Measurements from ENCODE around the gene ENPP1.

DNA sequence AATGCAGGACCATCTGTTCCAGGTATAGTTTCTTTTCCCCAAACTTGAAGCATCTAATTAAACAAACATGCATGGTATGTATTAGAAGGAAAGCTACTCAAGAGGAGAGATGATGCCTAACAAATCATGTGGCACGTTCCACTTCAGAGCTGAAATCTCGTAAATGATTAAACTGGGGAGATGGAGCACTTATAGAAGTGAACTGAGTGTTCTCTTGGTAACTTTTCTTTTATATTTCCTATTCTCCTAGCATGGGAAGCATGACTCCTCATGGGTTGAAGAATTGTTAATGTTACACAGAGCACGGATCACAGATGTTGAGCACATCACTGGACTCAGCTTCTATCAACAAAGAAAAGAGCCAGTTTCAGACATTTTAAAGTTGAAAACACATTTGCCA, 82.3 kb downstream of the ENPP1 start:
- TF ChIP-seq, protein P1, sequence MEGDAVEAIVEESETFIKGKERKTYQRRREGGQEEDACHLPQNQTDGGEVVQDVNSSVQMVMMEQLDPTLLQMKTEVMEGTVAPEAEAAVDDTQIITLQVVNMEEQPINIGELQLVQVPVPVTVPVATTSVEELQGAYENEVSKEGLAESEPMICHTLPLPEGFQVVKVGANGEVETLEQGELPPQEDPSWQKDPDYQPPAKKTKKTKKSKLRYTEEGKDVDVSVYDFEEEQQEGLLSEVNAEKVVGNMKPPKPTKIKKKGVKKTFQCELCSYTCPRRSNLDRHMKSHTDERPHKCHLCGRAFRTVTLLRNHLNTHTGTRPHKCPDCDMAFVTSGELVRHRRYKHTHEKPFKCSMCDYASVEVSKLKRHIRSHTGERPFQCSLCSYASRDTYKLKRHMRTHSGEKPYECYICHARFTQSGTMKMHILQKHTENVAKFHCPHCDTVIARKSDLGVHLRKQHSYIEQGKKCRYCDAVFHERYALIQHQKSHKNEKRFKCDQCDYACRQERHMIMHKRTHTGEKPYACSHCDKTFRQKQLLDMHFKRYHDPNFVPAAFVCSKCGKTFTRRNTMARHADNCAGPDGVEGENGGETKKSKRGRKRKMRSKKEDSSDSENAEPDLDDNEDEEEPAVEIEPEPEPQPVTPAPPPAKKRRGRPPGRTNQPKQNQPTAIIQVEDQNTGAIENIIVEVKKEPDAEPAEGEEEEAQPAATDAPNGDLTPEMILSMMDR (conservative IDR thresholded peaks at IDR 0.05 in 1 of 2, IDR thresholded peaks at IDR 0.05 in 1 of 2; ENCODE audit: extremely low read depth in 1 of 2, insufficient read depth in 1 of 2, low read depth in 1 of 2, low read length in 2 of 2), result no peak
- no peak for TF ChIP-seq EZH2 (IDR thresholded peaks at IDR 0.05; ENCODE audit: borderline replicate concordance, low read length)
